GM18505 (cell line): ENCODE measurements around the gene DLG2.

Source experiments
- ATAC-seq: cut with Tn5 transposase; IDR thresholded peaks from one replicate; pipeline ENCODE4 v1.9.1; 2021; ENCODE audit not compliant: unreplicated experiment
- POLR2A ChIP-seq: IDR thresholded peaks from 4 replicates; pipeline ENCODE4 v1.6.1; 2011; ENCODE audit warnings: borderline replicate concordance; ENCODE audit not compliant: insufficient read depth, insufficient read length; ENCODE audit errors: extremely low read depth

DLG2 gene

GRCh38 chr11:83924795-83925542 lies 1702.2 kb downstream of the DLG2 start:
- ATAC-seq, result no peak
- no peak for TF ChIP-seq POLR2A

DNA sequence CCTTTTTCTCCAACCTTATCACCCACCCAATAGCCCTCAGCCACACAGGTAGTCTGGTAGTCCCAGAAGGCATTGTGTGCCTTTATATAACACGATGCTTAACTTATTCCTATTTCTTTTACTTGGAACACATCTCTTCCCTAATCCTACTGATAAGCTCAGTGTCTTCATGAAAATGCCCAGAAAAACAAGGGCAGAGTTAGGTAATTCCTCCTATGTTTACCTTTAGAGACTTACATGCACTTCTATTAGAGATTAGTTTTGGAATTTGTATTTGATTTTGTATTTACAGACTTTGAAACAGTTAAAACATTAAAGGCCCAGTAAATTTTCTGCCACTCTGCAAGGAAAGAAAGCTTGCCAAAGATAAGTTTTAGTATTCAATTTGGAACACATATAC lies 1703.2 kb downstream of the DLG2 start:
- no peak for ATAC-seq
- TF ChIP-seq POLR2A, result no peak

DNA sequence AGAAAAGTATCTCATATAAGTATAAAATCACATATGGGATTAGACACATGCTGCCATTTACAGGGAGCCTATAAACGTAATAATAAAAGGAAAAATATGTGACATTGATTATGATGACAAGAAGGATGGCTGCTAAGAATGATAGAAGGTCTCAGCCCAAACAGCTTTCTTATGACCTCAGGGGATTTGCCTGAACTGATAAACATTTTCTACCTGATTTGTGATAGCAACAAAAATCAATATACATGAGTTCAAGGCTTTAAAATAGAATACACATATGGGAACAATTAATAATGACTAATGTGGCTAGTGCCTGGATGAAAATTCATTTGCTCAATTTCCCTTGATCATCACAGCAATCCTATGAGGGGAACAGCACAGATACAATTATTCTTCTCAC lies 1704.2 kb downstream of the DLG2 start:
- no peak for ATAC-seq
- no peak for TF ChIP-seq POLR2A

- ATAC-seq, result no peak
- no peak for TF ChIP-seq POLR2A
These were observed 1704.8 kb downstream of the DLG2 start for GRCh38 chr11:83922318-83922717.

DNA sequence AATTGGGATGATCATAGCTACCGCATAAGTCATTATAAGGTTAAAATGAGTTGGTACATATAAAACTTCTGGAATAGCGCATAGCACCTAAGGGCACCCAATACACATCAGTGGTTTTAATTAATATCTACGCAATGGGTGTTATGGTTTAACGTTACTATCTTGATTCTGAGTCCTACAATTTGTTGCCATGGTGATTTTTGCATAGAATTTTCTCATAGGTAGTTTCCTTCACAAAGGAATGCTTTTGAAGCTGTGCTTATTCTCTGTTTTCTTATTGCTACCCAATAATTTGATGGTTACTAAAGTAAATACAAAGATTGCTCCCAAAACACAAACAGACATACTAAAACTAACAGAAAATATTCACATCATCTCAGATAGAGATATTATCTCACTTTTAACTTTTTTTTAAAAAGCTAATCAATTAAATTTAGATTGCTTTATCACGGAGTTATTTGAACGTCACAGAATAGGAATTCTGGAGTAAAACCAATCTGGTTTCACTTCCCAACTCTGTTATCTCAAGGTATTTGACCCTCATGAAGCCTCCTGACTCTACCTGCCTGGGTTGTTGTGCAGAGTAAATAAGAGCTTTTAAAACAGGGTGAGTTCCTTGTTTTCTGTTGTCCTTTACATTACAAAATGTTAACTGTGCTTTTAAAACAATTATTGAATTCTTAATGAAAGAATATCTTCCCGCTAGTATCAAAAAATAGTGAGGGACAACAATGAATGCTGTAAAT lies 1705.5 kb downstream of the DLG2 start:
- TF ChIP-seq POLR2A, result no peak
- ATAC-seq, result no peak

DNA sequence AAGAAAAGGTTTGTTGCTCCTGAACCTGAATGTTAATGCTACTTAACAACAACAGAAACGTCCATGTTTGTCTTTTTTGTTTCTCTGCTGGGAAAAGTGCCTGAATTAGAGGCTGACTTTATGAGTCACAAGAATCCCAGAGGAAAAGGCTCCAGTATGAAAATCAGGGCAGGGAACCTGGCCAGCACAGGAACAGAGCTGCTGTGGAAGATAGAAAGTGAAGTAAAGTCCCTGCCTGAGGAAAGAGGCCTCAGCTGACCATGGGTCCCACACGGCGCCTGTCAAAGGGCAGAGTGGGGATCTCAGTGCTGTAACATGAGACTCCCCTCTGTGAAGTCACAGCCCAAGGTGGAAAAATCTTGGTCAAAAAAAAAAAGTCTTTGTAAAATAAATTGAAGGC lies 1708.7 kb downstream of the DLG2 start:
- no peak for ATAC-seq
- TF ChIP-seq POLR2A, result no peak

- no peak for ATAC-seq
- TF ChIP-seq POLR2A, result no peak
These were observed 1712.1 kb downstream of the DLG2 start for GRCh38 chr11:83914995-83915394.

DNA sequence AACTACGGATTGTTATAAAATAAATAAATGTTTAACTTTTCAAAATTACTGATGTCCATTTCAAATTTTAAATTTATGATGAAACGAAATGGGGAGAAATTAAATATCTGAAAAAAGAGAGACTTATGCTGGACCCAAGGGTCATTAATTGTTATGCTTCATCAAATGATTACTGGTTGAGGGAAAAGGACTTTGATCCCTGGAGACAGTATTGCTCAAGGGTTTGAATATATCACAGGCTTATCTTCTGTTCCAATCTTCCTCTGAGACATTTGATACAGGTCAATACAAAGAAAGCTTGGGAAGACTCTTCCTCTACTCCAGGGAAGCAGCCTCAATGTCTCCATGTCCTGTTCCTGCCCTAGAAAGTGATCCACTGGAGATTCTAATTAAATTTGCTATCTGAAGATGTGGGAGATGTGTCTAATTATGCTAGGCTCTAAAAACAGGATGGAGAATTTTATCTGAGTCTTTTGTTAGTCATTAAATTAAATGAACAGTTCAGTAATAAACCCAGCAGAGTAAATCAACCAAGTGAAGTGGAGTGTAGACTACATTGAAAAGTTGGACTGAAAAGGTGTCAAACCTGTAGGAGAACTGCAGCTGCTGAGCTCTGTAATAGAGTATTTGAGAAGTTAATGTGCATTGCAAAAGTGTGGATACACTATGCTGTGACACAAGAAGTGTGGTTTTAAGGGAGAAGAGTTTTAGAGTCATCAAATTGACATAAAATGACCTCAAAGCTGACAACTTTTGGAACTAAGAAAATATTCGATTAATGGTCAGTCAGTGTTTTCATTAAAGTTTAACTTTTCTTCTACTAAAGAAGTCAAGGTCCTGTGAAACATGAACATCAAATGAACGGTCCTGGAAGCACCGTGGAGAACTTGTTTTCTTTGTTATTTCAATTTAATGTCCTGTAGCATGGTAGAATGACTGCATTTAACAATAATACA lies 1717.3 kb downstream of the DLG2 start:
- no peak for TF ChIP-seq POLR2A
- no peak for ATAC-seq

- no peak for ATAC-seq
- TF ChIP-seq POLR2A, result no peak
These were observed 1718.8 kb downstream of the DLG2 start for GRCh38 chr11:83908298-83908856.

- TF ChIP-seq POLR2A, result no peak
- no peak for ATAC-seq
These were observed 1731.6 kb downstream of the DLG2 start for GRCh38 chr11:83895516-83895915.

DNA sequence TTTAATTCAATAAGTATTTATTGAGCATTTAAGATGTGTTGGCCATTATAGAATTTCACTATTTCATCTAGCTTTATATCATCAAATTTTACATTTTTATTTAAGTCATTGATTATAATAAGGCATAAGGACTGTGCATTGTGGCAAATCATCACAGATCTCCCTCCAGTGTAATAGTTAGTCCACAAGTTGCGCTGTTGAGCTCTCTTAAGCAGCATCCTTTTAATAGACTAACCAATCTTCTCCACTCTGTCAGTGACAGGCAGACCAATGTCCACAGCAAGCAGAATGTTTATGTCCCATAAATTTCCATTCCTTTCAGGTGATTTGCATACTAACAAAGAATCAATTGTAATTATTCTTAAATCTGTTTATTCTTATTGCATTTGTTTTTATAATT lies 1745.7 kb downstream of the DLG2 start:
- no peak for TF ChIP-seq POLR2A
- no peak for ATAC-seq

GRCh38 chr11:83871054-83871453 lies 1756.1 kb downstream of the DLG2 start:
- TF ChIP-seq POLR2A, result no peak
- no peak for ATAC-seq

GRCh38 chr11:83866655-83867054 lies 1760.5 kb downstream of the DLG2 start:
- no peak for ATAC-seq
- TF ChIP-seq POLR2A, result no peak
